IMR-90 (cell line): ENCODE results near the gene SPATA13.

Experiments used
- CTCF ChIP-seq: conservative IDR thresholded peaks from 2 replicates; pipeline ENCODE4 v1.5.1; 2012; ENCODE audit warnings: mild to moderate bottlenecking, low read depth, low read length, improper control_type of control experiment
- ELK1 ChIP-seq: fragments of 150-350 bp; IDR thresholded peaks from 2 replicates; pipeline ENCODE4 v1.6.1; 2016; ENCODE audit warnings: low read depth, mild to moderate bottlenecking, low read length, moderate library complexity, borderline replicate concordance
- MXI1 ChIP-seq: IDR thresholded peaks from 2 replicates; pipeline ENCODE4 v1.6.1; 2012; ENCODE audit warnings: low read depth, mild to moderate bottlenecking, low read length, moderate library complexity, borderline replicate concordance
- POLR2A ChIP-seq: IDR thresholded peaks from 2 replicates; pipeline ENCODE4 v1.6.1; 2012; ENCODE audit warnings: mild to moderate bottlenecking, low read depth, low read length
- RCOR1 ChIP-seq: IDR thresholded peaks from 2 replicates; pipeline ENCODE4 v1.6.1; 2012; ENCODE audit warnings: mild to moderate bottlenecking, low read length, improper control_type of control experiment; ENCODE audit not compliant: insufficient replicate concordance
- SMC3 ChIP-seq: fragments of 150-350 bp; IDR thresholded peaks from 2 replicates; pipeline ENCODE4 v1.6.1; 2016; ENCODE audit warnings: low read depth, mild to moderate bottlenecking, antibody characterized with exemption, low read length, moderate library complexity
- USF2 ChIP-seq: fragments of 150-350 bp; IDR thresholded peaks from 2 replicates; pipeline ENCODE4 v1.6.1; 2017; ENCODE audit warnings: mild to moderate bottlenecking, antibody characterized with exemption, low read length, low read depth

GRCh38 chr13:24122569-24122968 lies 38.0 kb upstream of the SPATA13 start:
- TF ChIP-seq CTCF (no peak), USF2 (no peak), ELK1 (no peak), POLR2A (no peak), SMC3 (no peak), MXI1 (no peak), RCOR1 (no peak)
